HepG2 (cell line): ENCODE measurements around the gene RABGAP1. TPM values are rescaled to one million over a fixed set of nuclear protein-coding genes. Genes with fewer than 3 reads are reported as not detected.
A peak's percentile ranks its signal among the peaks of the same experiment; 100 is the strongest.

ENCODE experiments used
- ARNTL ChIP-seq: sonication (generic); formaldehyde crosslinking; IDR thresholded peaks from 2 replicates; pipeline ENCODE4 v1.4.0; 2020; ENCODE audit warnings: mild to moderate bottlenecking, missing genetic modification reagents
- CBX5 ChIP-seq: sonication (generic); formaldehyde crosslinking; IDR thresholded peaks from 2 replicates; pipeline ENCODE4 v1.4.0; 2020; ENCODE audit warnings: missing genetic modification reagents, borderline replicate concordance
- CREM ChIP-seq, 2 experiments: sonication (generic) in 1 of 2; formaldehyde crosslinking in 1 of 2; IDR thresholded peaks; 2 replicates each; pipeline versions ENCODE4 v1.4.0 to v1.6.1; 2016 to 2020; ENCODE audit warnings: antibody characterized with exemption in 1 of 2, mild to moderate bottlenecking in 1 of 2, missing genetic modification reagents in 1 of 2
- FOXA3 ChIP-seq: IDR thresholded peaks from 2 replicates; pipeline ENCODE4 v1.6.1; 2016; ENCODE audit warnings: missing genetic modification reagents, missing compliant biosample characterization
- GABPB1 ChIP-seq: IDR thresholded peaks from 2 replicates; pipeline ENCODE4 v1.6.1; 2016; ENCODE audit warnings: mild to moderate bottlenecking, missing genetic modification reagents, moderate library complexity, missing compliant biosample characterization
- HMGA1 ChIP-seq: sonication (generic); formaldehyde crosslinking; conservative IDR thresholded peaks from 2 replicates; pipeline ENCODE4 v1.4.0; 2020; ENCODE audit warnings: missing genetic modification reagents
- MAZ ChIP-seq, 2 experiments: sonication (generic) in 1 of 2; formaldehyde crosslinking in 1 of 2; IDR thresholded peaks; 2 replicates each; pipeline versions ENCODE4 v1.5.0 to v1.6.1; 2012 to 2020; ENCODE audit warnings: low read depth in 2 of 2, mild to moderate bottlenecking in 2 of 2, borderline replicate concordance in 1 of 2, improper control_type of control experiment in 1 of 2, low read length in 1 of 2, missing genetic modification reagents in 1 of 2, moderate library complexity in 1 of 2
- RBAK ChIP-seq: sonication (generic); formaldehyde crosslinking; IDR thresholded peaks from 2 replicates; pipeline ENCODE4 v1.5.1; 2020; ENCODE audit warnings: mild to moderate bottlenecking, missing genetic modification reagents
- SAFB2 ChIP-seq: sonication (generic); formaldehyde crosslinking; IDR thresholded peaks from 2 replicates; pipeline ENCODE4 v1.5.1; 2020; ENCODE audit warnings: missing genetic modification reagents, low read depth, mild to moderate bottlenecking, borderline replicate concordance
- TBX2 ChIP-seq: sonication (generic); formaldehyde crosslinking; IDR thresholded peaks from 2 replicates; pipeline ENCODE4 v1.5.0; 2020; ENCODE audit warnings: missing genetic modification reagents, mild to moderate bottlenecking, borderline replicate concordance
- ZNF160 ChIP-seq: sonication (generic); formaldehyde crosslinking; IDR thresholded peaks from 2 replicates; pipeline ENCODE4 v1.8.0; 2022; ENCODE audit warnings: mild to moderate bottlenecking, inconsistent platforms, missing genetic modification reagents
- ZNF232 ChIP-seq: sonication (generic); formaldehyde crosslinking; IDR thresholded peaks from 2 replicates; pipeline ENCODE4 v1.4.0; 2020; ENCODE audit warnings: missing genetic modification reagents, borderline replicate concordance
- ZNF563 ChIP-seq: sonication (generic); formaldehyde crosslinking; IDR thresholded peaks from 2 replicates; pipeline ENCODE4 v1.8.0; 2022; ENCODE audit warnings: mild to moderate bottlenecking, moderate library complexity, missing genetic modification reagents
- ZNF644 ChIP-seq: IDR thresholded peaks from 2 replicates; pipeline ENCODE4 v1.6.1; 2016; ENCODE audit warnings: low read depth
- polyA plus RNA-seq, 8 experiments: library from polyadenylated mRNA; depleted of rRNA in 3 of 8; stranded (reverse) in 7 of 8; unstranded in 1 of 8; fragments of >200 nt; fragmentation: Illumina TruSeq in 4 of 8; extraction: Trizol in 4 of 8; gene quantifications; 2 replicates each; pipeline versions ENCODE4 v1.2.1 to v1.2.3, GENCODE V29; 2011 to 2016; ENCODE audit warnings: low read depth in 4 of 8, missing spikeins in 1 of 8, mixed read lengths in 1 of 8; ENCODE audit not compliant: insufficient read depth in 1 of 8
- total RNA-seq, 5 experiments: library from RNA; depleted of rRNA; stranded (reverse); fragments of >200 nt; fragmentation: Illumina TruSeq; extraction: Trizol; gene quantifications; 2 replicates each; pipeline ENCODE4 v1.2.3, GENCODE V29; 2016; ENCODE audit warnings: low read depth in 1 of 5
- TF ChIP-seq, protein P1 (sequence below): conservative IDR thresholded peaks from 2 replicates; pipeline ENCODE4 v1.6.1; 2018; ENCODE audit warnings: missing genetic modification reagents
- TF ChIP-seq, protein P2 (sequence below): sonication (generic); formaldehyde crosslinking; IDR thresholded peaks from 2 replicates; pipeline ENCODE4 v1.4.0; 2020; ENCODE audit warnings: missing genetic modification reagents, borderline replicate concordance
- TF ChIP-seq, protein P3 (sequence below), 2 experiments: fragments of 450-650 bp in 1 of 2; sonication (generic) in 1 of 2; formaldehyde crosslinking; IDR thresholded peaks; 2 replicates each; pipeline versions ENCODE4 v1.5.0 to v1.8.0; 2020 to 2022; ENCODE audit warnings: mild to moderate bottlenecking in 1 of 2, missing genetic modification reagents in 1 of 2
- TF ChIP-seq, protein P4 (sequence below): sonication (generic); formaldehyde crosslinking; IDR thresholded peaks from 2 replicates; pipeline ENCODE4 v1.5.1; 2020; ENCODE audit warnings: missing genetic modification reagents, mild to moderate bottlenecking, borderline replicate concordance
- TF ChIP-seq, protein P5 (sequence below): IDR thresholded peaks from 2 replicates; pipeline ENCODE4 v1.6.1; 2012; ENCODE audit warnings: low read depth, low read length, improper control_type of control experiment
- TF ChIP-seq, protein P6 (sequence below): sonication (generic); formaldehyde crosslinking; conservative IDR thresholded peaks from 2 replicates; pipeline ENCODE4 v1.8.1; 2023; ENCODE audit warnings: missing genetic modification reagents

RABGAP1 gene
- total and polyA plus RNA-seq, 2 of the 13 experiments (the other 11 are each of a cell fraction or from before 2014, with no cell fraction given): 19.1 to 19.3 TPM

DNA sequence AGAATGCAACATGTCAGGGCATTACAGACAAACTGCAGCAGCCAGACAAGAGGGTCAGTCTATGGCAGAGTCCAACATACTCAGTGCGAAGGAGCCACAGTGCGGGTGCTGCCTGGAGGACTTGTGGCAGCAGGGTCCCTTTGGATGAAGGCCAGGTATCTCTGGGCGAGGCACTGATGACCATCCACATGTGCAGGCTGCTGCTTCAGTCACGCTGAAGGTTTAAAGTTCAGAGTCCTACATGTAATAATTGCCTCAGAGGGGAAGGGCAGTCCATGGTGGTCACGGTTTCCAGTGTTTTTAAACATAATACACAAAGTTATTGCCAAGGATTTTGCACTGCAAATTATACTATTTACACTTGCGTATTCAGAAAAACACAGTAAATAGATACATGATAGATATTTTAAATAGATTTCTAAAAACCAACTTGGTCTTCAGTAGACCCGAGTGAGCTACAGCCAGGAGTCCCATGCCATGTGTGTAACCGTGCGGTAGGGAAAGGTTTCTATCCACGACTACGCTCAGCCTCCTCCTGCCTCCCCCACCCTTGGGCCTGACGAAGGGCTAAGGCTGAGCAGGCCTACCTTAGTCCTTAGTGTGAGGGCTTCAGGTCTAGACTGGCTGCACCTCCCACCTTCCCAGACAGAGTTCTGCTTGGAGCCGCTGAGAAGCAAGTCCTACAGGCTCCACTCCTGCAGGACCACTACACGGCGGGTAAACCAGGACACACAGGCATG, 168.9 kb downstream of the RABGAP1 start (continued):
- TF ChIP-seq, protein P1, sequence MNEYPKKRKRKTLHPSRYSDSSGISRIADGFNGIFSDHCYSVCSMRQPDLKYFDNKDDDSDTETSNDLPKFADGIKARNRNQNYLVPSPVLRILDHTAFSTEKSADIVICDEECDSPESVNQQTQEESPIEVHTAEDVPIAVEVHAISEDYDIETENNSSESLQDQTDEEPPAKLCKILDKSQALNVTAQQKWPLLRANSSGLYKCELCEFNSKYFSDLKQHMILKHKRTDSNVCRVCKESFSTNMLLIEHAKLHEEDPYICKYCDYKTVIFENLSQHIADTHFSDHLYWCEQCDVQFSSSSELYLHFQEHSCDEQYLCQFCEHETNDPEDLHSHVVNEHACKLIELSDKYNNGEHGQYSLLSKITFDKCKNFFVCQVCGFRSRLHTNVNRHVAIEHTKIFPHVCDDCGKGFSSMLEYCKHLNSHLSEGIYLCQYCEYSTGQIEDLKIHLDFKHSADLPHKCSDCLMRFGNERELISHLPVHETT (CRISPR knock-in tag): no peak
- TF ChIP-seq, protein P2, sequence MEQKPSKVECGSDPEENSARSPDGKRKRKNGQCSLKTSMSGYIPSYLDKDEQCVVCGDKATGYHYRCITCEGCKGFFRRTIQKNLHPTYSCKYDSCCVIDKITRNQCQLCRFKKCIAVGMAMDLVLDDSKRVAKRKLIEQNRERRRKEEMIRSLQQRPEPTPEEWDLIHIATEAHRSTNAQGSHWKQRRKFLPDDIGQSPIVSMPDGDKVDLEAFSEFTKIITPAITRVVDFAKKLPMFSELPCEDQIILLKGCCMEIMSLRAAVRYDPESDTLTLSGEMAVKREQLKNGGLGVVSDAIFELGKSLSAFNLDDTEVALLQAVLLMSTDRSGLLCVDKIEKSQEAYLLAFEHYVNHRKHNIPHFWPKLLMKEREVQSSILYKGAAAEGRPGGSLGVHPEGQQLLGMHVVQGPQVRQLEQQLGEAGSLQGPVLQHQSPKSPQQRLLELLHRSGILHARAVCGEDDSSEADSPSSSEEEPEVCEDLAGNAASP (CRISPR knock-in tag): no peak
- TF ChIP-seq ZNF563 (CRISPR knock-in tag) (no peak), ZNF644 (peak; percentile 67; the same call in 1 of the 2 replicates), MAZ (IDR thresholded peaks at IDR 0.05; ENCODE audit: borderline replicate concordance, low read depth, low read length) (no peak), MAZ (CRISPR knock-in tag; IDR thresholded peaks at IDR 0.05; ENCODE audit: low read depth) (peak; percentile 64), CBX5 (0 out of 2 replicates have a peak, but pooled peaks have one; percentile 55), RBAK (peak; percentile 42; the same call in 1 of the 2 replicates), ZNF232 (CRISPR knock-in tag) (no peak), SAFB2 (CRISPR knock-in tag) (no peak), CREM (IDR thresholded peaks at IDR 0.05) (0 out of 2 replicates have a peak, but pooled peaks have one; percentile 35), CREM (CRISPR knock-in tag; IDR thresholded peaks at IDR 0.05) (no peak), FOXA3 (CRISPR knock-in tag) (peak; percentile 61), GABPB1 (no peak), ZNF160 (CRISPR knock-in tag) (no peak), ARNTL (CRISPR knock-in tag) (0 out of 2 replicates have a peak, but pooled peaks have one; percentile 45), HMGA1 (CRISPR knock-in tag) (no peak), TBX2 (peak; percentile 35; the same call in 1 of the 2 replicates)
- TF ChIP-seq, protein P3, sequence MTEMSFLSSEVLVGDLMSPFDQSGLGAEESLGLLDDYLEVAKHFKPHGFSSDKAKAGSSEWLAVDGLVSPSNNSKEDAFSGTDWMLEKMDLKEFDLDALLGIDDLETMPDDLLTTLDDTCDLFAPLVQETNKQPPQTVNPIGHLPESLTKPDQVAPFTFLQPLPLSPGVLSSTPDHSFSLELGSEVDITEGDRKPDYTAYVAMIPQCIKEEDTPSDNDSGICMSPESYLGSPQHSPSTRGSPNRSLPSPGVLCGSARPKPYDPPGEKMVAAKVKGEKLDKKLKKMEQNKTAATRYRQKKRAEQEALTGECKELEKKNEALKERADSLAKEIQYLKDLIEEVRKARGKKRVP (CRISPR knock-in tag; IDR thresholded peaks at IDR 0.05): 0 out of 4 replicates have a peak, but pooled peaks of 1 of the 2 experiments have one; percentile 46
- TF ChIP-seq, protein P4, sequence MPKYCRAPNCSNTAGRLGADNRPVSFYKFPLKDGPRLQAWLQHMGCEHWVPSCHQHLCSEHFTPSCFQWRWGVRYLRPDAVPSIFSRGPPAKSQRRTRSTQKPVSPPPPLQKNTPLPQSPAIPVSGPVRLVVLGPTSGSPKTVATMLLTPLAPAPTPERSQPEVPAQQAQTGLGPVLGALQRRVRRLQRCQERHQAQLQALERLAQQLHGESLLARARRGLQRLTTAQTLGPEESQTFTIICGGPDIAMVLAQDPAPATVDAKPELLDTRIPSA (CRISPR knock-in tag): no peak
- TF ChIP-seq, protein P5, sequence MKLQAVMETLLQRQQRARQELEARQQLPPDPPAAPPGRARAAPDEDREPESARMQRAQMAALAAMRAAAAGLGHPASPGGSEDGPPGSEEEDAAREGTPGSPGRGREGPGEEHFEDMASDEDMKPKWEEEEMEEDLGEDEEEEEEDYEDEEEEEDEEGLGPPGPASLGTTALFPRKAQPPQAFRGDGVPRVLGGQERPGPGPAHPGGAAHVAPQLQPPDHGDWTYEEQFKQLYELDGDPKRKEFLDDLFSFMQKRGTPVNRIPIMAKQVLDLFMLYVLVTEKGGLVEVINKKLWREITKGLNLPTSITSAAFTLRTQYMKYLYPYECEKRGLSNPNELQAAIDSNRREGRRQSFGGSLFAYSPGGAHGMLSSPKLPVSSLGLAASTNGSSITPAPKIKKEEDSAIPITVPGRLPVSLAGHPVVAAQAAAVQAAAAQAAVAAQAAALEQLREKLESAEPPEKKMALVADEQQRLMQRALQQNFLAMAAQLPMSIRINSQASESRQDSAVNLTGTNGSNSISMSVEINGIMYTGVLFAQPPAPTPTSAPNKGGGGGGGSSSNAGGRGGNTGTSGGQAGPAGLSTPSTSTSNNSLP: peak; percentile 28; the same call in 1 of the 2 replicates
- TF ChIP-seq, protein P6, sequence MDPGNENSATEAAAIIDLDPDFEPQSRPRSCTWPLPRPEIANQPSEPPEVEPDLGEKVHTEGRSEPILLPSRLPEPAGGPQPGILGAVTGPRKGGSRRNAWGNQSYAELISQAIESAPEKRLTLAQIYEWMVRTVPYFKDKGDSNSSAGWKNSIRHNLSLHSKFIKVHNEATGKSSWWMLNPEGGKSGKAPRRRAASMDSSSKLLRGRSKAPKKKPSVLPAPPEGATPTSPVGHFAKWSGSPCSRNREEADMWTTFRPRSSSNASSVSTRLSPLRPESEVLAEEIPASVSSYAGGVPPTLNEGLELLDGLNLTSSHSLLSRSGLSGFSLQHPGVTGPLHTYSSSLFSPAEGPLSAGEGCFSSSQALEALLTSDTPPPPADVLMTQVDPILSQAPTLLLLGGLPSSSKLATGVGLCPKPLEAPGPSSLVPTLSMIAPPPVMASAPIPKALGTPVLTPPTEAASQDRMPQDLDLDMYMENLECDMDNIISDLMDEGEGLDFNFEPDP: no peak
